ENCODE results near the gene ZNF770. TPM values are rescaled to one million over a fixed set of nuclear protein-coding genes. Genes with fewer than 3 reads are reported as not detected.
"Not testable (repeated sequence)": the region's sequence is repeated elsewhere in the genome, so short reads cannot be mapped to it uniquely, and the experiment has no call there.

ZNF770 gene
- total RNA-seq, 1 donor from 2014 or later, result 45.3 TPM

DNA sequence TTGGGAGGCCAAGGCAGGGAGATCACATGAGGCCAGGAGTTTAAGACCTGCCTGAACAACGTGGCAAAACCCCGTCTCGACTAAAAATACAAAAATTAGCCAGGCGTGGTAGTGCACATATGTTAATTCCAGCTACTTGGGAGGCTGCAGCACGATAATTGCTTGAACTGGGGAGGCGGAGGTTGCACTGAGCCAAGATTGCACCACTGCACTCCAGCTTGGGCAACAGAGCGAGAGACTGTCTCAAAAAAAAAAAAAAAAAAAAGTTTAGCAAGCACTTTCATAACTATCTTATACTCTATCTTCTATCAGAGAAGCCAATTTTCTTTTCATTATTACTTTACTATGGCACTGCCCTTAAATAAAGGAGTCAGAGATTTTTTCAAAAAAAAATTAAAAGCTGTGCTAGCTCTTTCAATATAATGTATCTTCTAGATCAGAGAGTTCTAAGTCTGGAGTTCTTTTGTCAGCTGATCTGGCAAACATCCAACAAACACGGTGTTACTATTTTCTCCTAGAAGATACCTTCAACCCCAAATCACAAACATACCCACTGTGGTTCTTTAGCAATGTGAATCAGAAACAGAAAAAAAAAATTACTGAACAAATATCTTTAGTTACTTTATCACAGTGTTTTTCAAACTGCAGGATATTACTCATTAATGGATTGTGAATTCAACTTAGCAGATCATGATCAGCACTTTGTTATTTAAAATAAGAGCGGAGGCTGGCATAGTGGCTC is 3.0 kb downstream of the ZNF770 start:
- no peak for ATAC-seq
- intact Hi-C loops (cut with DNase I), result loop anchor here (10.0 kb wide), 1 partner anchor 770 kb away; the partner anchor contains the start of gene KATNBL1
- DNase-seq (ENCODE audit: missing footprints), result no peak

DNA sequence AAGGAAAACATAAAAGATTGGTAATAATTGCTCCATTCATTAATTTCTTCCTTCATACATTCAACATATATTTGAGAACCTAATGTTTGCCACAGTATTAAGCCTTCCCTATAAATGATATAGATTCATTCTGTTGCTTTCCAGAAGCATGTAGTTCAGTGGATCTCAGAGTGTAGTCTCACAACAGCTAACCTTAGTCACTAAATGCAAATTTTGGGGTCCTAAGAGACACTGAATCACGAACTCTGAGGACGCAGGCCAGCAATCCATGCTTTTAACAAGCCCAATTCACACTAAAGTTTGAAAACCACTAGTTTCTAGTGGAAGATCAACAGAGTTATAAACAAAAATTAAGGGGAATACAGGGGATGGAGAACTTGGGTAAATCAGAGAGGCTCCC is 11.3 kb downstream of the ZNF770 start:
- no peak for DNase-seq (ENCODE audit: missing footprints)
- ATAC-seq, result no peak
- intact Hi-C loops (cut with DNase I), result no loop called here

DNA sequence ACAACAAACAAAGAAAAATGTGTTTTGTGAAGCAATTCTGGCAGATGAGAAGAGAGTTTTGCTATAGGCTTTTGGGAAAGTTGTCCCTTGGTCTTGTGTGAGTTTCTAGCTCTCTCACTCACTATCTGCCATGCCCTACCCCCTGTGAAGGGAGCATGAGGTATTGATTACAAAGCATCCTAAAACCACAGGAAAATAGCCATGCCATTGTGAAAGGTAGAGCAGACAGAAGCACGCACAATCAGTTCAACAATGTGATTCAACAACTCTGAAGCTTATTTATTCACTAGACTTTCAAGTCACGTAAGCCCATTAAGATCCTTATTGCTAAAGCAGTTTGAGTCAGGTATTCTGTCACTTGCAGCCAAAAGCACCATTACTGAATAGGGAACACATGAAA is 12.0 kb downstream of the ZNF770 start:
- ATAC-seq (no peak), DNase-seq (ENCODE audit: missing footprints) (no peak)
- intact Hi-C loops (cut with DNase I), result no loop called here

DNA sequence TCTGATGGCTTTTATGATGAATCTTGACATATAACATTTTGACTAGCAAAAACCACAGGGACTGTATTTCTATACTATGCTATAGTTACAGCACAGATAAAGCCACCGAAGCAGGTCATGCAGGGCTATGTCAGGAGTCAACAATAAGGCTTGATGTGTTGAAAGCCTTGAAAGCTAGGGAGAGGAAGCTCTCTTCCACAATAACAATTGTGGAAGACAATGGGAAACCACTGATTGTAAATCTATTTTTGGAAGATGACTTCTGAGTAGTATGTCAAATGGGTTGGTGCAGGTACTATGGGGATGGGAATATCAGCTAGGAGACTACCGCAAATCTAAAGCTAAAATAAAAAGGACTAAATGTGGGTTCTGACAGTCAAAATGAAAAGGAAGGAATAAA is 14.6 kb downstream of the ZNF770 start:
- intact Hi-C loops (cut with DNase I), result no loop called here
- ATAC-seq (no peak), DNase-seq (ENCODE audit: missing footprints) (no peak)

DNA sequence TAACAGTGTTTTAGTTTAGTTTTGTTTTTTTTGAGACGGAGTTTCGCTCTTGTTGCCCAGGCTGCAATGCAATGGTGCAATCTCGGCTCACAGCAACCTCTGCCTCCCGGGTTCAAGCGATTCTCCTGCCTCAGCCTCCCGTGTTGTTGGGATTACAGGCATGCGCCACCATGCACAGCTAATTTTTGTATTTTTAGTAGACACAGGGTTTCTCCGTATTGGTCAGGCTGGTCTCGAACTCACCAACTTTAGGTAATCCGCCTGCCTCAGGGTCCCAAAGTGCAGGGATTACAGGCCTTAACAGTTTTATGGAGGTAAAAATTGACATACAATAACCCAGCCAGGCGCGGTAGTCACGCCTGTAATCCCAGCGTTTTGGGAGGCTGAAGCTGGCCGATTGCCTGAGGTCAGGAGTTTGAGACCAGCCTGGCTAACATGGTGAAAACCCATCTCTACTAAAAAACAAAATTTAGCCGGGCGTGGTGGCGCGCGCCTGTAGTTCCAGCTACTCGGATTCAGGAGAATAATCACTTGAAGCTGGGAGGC is 17.9 kb downstream of the ZNF770 start:
- DNase-seq (ENCODE audit: missing footprints); intact Hi-C loops (cut with DNase I); ATAC-seq: not testable (repeated sequence)

DNA sequence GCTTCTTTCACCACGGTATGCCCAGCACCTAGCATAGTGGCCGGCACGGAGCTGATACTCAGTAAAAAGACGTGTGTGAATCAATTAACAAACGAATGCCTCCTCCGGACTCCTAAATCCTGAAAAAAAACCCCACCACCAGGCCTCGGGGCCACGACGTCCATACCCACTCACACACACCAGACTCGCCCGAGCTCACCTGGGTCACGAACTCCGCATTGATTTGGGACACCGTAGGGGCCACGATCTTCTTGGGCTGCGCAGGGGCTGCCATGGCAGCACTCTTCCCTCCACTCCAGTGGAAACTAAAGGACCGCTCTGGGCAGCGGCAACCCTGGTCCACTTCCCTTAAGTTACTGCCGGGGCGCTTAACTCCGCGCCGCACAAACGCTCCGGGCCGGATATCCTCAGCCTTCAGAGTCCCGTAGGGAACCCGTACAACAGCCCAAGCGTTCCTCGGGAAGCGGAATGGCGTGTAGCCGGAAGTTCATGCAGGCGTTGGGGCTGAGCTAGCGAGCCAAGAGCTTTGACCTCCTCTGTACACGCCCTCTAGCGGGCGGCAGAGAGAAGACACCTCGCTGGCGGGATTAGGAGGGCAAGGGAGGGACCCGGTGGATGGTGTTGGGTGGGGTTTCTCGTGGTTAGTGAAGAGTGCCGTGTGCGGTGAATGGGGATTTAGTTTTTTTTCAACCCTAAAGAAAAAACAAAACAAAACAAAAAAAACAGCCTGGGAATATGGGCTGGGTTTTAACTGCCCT is 18.6 kb downstream of the ZNF770 start, which contains the start of gene AQR:
TSS of gene AQR (minus strand) at position 403 of the 758 bp plus-strand sequence. CDS start at position 274, 129 bp downstream.
- intact Hi-C loops (cut with DNase I), result loop anchor here (1.0 to 5.0 kb wide), 2 partner anchors 19 to 867 kb away; partner anchors contain the start of genes EMC7, PGBD4 and ZNF770
- peak; percentile 100 for ATAC-seq

DNA sequence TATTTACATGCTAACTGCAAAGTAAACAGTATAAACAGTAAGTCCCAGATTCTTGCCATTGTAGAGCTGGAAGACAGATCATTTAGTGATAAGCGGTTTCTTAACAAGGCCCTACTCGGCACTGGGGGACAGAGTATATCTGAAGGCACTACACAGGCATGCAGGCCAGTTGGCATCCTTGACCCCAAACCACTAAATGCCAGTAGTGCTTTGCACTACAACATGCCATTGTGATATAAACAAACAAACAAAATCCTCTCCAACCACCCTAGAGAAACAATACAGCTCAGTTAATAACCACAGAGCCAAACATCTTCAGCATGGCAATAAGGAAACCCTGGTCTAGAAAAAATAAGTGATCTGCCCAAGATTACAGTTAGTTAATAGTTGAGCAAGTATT is 23.8 kb downstream of the ZNF770 start:
- intact Hi-C loops (cut with DNase I), result no loop called here
- ATAC-seq, result no peak

More for the DNA sequence above, 18.6 kb downstream of the ZNF770 start, which contains the start of gene AQR:
- DNase-seq (ENCODE audit: missing footprints), result peak; percentile 97

DNA sequence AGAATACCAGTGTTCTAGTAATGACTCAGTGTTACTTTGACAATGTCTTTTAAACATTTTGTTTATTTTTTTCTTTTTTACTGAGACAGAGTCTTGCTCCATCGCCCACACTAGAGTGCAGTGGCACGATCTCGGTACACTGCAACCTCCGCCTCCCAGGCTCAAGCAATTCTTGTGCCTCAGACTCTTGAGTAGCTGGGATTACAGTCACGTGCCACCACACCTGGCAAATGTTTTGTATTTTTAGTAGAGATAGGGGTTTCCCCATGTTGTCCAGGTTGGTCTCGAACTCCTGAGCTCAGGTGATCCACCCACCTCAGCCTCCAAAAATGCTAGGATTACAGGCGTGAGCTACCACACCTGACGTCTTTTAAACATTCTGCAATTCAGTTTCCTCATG is 34.2 kb downstream of the ZNF770 start:
- intact Hi-C loops (cut with DNase I), result no loop called here
- DNase-seq (ENCODE audit: missing footprints) (no peak), ATAC-seq (no peak)

More for the DNA sequence above, 23.8 kb downstream of the ZNF770 start:
- no peak for DNase-seq (ENCODE audit: missing footprints)

DNA sequence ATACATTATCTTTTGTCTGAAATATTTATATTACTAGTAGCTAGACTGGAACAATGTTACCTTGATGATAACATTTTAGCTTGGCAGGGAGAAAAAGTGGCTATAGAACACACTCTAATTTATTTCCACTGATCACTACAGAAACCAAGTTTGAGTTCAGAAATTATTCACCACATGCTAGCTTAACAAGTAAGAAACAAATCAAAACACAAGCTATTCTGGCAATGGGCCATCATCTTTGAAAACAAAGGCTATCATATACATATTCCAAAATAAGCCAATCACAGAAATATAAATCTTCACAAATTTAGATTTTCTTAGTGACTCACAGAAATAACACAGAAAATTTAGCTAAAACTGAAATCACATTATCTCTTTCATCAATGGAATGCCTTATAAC is 35.6 kb downstream of the ZNF770 start:
- intact Hi-C loops (cut with DNase I), result no loop called here
- no peak for ATAC-seq
- no peak for DNase-seq (ENCODE audit: missing footprints)

DNA sequence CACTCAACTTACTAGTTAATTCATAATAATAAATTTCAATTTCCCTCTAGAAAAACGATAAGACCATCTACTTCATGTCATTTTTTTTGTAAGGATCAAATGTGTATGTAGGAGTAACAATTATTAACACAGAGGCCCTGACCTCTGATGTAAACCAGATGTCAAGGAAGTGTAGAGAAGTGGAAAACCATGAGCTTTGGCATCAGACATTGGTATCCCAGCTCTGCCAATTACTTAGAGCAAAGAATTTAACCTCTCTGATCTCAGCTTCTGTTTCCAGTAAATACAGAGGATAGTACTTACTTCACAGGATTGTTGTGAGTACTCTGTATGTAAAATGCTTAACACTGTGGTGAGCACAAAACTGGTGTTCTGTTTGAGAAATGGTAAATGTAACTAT is 36.1 kb downstream of the ZNF770 start:
- no peak for ATAC-seq
- intact Hi-C loops (cut with DNase I), result no loop called here
- DNase-seq (ENCODE audit: missing footprints), result no peak

DNA sequence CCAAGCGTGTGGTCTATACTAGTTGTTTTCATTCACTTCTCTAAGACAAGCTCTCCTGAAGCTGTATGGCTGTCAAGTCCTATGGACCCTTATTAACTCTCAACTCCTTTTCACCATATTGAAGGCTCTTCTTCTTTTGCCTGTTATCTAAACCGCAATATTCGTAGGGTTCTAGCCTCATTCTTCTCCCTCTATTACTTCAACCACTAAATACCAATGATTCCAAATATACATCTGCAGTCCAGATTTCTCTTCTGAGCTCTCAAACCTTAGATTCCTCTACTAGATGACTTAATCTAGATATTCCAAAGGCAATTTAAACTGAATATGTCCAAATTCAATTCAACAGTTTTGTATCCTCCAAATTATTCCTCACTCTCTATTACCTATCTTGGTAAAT is 43.2 kb downstream of the ZNF770 start:
- DNase-seq (ENCODE audit: missing footprints) (no peak), ATAC-seq (no peak)
- intact Hi-C loops (cut with DNase I), result no loop called here

DNA sequence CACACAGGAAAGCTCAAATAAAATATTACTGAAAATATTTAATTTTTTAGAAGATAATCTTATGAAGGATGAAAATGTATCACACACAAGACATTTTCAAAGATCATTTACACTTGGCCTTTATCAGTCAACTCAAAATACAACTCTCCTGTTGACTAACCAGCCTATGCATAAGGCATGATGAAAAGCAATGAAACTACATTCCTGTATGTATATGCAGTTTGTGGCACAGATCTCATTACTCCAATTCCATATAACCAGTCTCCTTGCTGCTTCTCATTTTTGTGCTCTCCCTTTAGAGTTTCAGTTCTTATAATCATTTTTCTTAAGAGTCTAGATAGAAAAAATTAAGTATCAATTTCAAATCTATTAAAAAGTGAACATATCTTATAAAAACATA is 44.4 kb downstream of the ZNF770 start:
- DNase-seq (ENCODE audit: missing footprints), result no peak
- no peak for ATAC-seq
- intact Hi-C loops (cut with DNase I), result no loop called here

DNA sequence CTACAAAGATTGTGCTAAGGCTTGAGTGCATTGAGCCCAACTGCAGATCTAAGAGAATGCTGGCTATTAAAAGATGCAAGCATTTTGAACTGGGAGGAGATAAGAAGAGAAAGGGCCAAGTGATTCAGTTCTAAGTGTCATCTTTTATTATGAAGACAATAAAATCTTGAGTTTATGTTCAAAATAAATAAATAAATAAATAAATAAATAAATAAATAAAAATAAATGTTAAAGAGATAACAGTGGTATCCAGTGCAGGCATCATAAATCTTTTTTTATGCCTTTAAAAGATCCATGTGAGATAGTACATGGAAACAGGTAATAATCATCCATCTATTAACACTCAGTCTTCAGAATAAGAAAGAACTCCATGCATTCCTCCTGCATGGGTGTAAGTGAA is 44.8 kb downstream of the ZNF770 start:
- ATAC-seq; DNase-seq (ENCODE audit: missing footprints); intact Hi-C loops (cut with DNase I): not testable (repeated sequence)

DNA sequence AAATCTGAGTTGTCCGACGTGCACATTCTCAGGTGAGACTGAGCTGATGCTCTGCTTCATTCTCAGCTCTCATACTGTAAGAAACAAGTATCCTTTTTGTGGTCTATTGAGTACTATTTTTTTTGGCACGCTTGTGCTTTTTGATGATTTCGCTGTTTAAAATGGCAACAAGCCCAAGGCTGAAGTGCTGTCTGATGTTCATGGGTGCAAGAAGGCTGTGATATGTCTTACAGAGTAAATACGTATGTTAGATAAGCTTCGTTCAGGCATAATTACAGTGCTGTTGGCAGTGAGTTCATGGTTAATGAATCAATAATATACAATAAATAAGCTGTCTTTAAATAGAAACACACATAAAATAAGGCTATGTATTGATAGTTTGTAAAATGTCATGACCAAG is 45.7 kb downstream of the ZNF770 start:
- DNase-seq (ENCODE audit: missing footprints) (no peak), ATAC-seq (no peak)
- intact Hi-C loops (cut with DNase I), result no loop called here

DNA sequence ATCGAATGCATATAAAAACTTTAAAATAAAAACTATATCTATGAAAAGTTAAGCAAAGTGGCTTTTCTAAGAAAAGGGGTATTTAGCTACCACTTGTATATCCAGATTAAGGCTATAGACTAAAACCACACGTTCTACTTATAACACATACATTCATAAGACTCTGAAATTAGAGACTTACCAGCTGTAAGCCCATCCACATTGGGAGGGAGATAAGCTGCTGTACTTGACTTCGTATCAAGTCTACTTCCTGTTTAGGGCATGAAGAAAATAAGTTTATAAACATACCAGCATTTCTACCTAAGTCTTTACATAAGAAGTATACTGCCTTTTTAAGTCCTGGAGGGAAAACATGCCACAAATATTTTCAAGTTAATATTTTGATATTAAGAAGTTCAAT is 46.3 kb downstream of the ZNF770 start:
- ATAC-seq, result no peak
- intact Hi-C loops (cut with DNase I), result no loop called here
- DNase-seq (ENCODE audit: missing footprints), result no peak

DNA sequence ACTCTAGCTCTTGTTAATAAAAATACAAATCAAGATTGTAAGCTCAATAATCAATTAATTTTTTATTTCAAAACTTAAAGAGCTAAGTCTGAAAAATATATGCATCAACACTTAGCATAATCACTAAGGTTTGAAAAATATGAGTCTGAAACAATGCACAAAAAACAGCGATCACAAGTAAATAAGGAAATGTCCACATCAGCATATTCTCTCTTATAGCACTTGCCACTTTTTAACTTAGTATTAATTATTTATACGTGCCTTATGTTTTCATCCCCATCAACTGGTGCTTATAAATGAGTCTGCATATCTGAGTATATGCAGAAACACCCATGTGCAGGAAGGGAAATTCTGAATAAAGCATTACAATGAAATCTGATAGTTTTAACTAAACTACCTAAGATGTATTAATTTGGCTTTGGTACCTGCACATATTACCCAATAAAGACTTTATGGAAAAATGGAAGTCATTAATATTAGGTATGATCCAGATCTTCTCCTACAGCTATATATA is 46.8 kb downstream of the ZNF770 start:
- intact Hi-C loops (cut with DNase I), result no loop called here
- no peak for DNase-seq (ENCODE audit: missing footprints)
- no peak for ATAC-seq

DNA sequence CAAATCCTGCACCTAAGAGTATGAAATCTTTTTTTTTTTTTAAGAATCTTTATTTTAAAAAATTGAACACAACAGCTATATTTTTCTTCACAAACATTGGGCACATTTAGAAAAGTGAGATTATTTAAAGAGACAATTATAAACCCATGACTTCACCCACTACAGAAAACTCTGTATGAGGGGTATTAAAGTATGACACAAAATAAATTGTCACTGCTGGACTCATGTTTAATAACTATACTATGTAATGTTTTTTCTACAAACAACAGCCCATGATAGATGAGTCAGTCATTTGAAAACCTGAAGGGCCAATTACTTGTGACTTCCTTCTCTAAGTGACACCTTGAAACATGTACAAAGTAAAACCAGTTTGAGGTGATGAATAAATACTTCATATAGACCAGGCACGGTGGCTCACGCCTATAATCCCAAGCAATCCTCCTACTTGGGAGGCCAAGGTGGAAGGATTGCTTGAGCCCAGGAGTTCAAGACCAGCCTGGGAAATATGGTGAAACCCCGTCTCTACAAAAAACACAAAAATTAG is 54.6 kb downstream of the ZNF770 start:
- ATAC-seq (no peak), DNase-seq (ENCODE audit: missing footprints) (no peak)
- intact Hi-C loops (cut with DNase I), result loop anchor here (10.0 kb wide), 1 partner anchor 49 kb away; no protein-coding TSS in a partner anchor

DNA sequence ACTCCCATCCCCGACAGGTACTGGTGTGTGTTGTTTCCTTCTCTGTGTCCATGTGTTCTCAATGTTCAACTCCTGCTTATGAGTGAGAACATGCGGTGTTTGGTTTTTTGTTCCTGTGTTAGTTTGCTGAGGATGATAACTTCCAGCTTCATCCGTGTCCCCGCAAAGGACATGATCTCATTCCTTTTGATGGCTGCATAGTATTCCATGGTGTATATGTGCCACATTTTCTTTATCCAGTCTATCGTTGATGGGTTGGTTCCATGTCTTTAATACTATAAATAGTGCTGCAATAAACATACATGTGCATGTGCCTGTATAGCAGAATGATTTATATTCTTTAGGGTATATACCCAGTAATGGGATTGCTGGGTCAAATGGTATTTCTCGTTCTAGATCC is 59.7 kb downstream of the ZNF770 start:
- intact Hi-C loops (cut with DNase I); DNase-seq (ENCODE audit: missing footprints); ATAC-seq: not testable (repeated sequence)

Measured in Right ventricle myocardium inferior (tissue), 1 donor.